Dedifferentiated amniotic fluid mesenchymal stem cell (primary cell): ENCODE results near the gene EML5.

Experiments used
- DNase-seq: peaks from one replicate; pipeline ENCODE4 v3.0.0-alpha.2; 2016; ENCODE audit errors: extremely low spot score

Gene EML5

DNA sequence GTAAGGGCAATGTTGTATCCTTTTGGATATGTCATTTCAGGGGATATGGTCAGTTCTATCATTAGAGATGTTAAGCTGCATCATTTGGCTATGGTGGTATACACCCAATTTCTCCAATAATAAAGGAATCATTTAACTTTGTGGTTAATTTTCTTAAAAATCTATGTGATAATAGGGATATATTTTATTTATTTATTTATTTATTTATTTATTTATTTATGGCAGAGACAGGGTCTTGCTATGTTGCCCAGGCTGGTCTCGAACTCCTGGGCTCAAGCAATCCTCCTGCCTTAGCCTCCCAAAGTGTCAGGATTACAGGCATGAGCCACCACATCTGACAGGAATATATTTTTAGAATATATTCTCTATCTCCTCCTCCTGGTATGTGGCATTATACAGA, 85.7 kb downstream of the EML5 start:
- DNase-seq = no peak

DNA sequence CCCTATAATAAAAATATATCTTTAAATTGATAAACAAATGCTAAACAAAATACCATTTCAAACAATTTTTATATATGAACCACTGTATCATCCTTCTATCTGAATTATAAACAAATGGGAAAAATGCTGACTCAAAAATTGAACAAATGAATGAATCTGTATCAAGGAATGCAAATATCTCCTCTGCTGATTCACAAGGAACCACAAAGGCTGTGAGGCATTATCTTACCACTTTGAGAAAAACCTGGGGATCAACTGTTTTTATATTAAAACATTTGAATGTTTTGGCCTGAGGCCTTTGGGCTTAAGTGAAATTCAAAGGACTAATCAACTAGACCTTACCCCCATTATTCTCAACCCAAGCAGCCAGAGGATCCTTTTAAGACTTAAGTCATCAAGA, 86.3 kb downstream of the EML5 start:
- DNase-seq = no peak

DNA sequence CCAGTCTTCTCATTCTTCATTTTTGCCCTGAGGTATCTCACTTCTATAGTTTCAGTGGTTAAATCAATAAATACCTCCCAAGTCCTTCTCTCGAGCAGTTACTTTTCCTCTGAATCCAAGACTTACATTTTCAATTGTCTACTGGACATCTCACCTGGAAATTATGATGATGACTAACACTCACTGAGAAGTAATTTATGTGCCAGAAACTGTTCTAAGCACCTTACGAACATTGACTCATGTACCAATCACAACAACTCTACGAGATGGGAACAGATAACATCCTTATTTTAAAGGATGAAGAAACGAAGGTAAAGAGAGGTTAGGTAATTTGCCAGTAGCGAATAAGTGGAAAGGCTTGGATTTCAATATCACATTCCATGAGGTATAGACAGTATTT, 94.1 kb downstream of the EML5 start:
- DNase-seq = no peak

DNA sequence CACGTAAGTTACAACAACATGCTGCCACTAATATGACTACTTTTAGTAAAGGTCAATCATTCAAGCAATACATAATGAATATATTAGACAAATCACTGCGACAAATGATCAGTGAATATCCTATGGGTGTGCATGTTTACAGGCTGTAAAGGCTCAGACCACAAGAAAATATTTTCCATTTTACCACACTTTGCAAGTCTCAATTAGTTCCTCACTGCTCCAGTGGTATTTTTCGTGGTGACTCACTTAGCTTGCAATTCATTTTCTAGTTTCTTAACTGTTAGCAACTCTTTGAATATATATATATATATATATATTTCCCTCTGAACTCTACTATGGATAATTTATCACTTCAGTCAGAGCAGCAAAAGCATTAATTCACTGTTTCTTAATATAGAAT, 96.9 kb downstream of the EML5 start:
- DNase-seq = no peak

DNA sequence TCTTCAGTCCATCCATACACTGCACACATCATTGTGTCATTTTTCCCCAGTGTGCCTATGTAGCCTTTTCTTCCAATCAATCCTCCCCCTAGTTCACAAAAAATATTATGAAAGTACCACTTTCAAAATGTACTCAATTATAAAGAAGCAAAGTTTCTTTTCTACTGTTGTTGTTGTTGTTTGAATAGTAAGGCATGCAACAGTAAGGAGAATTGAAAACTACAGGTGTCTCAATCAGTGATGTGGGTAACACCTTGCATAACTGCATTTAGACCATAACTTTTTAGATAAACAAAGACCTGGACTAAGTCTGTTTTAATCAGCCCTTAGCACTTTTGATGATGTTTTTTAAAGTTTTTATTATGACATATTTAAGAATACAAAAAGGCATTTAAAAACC, 104.4 kb downstream of the EML5 start:
- no peak for DNase-seq

DNA sequence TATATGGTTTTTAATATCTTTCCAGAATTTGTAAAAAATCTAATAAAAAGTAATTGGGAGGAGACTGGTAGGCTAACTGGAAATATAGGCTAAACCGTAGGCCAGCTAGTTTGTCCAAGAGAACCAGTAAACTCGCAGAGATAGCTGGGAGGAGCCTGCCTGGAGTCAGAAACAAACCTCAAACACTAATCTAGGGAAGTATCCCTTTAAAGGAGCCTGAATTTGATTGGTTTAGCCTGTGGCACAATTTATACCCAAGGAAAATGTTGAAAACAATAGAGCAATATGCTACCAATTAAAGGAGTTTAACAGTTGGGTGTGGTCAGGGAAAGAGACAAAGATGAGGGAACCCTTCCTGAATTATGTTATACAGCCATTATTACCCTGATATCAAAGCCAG, 109.6 kb downstream of the EML5 start:
- no peak for DNase-seq

DNA sequence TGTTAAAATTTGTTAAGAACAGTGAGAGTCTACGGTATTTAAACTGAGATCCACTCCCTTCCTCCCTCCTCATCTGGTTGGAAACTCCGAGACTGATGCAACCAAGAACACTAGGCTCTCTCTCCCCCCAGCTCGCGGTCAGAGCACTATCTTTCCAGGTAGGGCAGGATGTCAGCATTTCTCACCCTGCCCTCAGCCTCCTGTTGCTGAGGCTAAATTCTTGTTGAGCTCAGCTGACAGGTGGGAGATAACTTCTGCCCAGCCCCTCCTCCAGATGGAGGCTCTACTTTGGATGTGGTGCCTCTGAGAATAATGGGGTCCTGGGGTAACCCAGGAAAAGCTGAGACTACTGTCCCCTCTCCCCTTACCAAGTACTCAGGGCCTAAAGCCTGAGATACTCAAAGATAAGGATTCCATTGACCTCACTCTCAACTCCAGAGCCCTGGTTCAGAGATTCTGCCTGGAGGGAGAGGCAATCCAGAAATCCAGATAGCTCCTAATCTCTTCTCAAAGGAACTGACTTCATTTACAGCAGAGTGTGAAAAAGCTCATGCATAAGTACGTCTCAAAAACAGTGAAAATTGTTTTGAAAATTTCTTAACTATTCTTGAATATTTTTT, 110.1 kb downstream of the EML5 start:
- DNase-seq = no peak

DNA sequence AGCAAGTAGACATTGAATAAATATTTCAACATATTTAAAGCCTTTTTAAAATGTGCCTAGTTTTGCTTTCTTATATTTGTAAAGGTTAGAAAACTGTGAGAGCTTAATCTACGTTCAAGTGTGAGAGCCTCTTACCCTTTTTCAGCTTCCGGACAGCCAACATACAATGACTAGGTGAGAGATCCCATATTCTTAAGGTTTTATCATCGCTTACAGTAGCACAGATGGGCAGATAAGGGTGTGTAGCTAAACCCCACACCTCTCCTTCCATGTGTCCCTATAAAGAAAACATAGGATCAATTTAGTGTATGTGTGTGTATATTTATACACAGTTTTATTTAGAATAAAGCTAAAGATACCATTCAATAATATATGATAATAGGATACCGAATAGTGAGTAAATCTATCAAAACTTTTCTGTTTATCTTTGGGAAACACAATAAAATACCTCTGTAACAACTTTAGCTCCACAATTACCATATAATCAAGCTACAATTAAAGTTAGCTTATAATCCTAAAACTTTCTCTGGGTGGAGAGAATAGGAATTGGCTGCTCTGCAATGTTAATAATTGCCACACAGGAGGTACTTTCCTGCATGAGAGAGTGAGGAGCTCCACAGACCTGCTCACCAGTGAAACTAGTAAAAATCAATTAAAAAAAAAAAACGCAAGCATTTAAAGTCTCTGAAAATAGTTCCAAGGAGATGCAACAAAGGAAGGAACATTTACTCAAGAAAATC, 110.8 kb downstream of the EML5 start:
- no peak for DNase-seq

DNA sequence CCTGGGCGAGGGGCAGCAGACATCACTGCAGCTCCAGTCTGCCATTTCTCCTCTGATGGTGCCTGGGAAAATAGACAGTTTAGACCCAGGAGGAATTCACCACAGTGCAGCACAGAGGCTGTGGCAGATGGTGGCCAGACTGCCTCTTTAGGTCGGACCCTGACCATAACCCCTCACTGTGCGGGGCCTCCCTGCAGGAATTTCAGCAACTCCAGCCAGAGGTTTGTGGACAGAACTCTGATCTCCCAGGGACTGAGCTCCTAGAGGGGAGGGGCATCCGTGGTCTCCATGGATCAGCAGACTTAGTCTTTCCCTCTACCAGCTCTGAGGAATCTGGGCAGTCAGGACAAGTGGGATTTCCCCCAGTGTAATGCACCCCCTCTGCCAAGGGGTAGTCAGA, 123.4 kb downstream of the EML5 start:
- DNase-seq = no peak

DNA sequence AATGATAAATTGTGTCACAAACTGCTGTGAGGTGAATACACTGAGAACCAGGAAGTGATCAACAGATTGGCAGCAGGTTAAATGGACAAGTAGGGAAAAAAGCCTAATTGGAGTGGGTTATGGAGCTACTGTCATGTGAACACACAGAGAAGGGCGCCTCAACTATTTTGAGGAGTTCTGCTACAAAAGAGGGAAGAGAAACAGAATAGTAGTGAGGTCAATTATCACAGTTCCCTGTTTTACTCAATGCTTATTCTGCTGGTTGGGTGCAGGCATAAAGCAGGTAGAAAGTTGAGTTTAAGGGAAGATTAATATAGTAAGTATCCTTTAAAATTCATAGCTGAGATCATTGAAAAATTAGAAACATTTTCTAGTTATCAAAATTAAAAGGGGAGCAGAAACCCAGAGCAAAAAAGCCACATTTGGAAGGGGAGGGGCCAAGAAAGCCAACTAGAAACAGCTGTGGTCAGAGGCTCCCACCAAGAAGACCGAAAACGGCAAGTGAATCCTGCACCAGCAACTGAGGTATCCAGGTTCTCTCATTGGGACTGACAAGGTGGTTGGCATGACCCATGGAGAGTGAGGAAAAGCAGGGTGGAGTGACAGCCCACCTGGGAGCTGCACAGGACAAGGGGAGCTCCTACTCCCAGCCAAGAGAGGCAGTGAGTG, 124.2 kb downstream of the EML5 start:
- DNase-seq = no peak

DNA sequence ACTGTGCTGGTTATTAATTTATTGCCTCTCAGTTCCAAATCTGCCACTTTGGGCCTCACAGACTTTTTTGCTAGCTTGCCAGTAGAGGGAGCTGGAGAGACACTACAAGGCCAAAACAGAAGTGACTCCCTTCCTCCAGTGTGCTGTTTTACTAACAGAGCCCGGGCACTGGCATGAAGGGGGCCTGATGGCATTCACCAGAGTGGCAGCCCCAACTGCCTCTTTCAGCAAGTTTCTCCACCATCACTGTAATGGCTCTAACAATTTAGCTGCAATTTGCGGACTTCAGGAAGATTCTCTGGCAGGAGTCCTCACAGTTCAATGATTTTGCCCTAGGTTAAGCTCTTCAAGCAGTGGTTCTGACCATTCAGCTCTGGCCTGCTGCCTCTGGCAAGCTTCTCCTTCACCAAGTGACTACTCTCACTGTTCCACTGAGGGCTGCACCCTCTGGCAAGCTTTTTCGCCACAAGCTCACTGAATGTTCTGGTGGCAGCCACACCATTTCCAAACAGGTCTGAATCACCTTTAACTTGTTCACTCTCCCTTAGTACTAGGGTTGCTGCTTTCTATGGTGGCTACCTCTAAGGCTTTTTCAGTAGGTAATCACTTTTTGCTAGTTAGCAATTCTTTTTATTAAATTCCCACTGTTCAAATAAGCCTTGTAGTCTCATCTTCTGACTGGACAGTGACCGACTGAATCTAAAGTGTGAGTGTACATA, 125.0 kb downstream of the EML5 start:
- DNase-seq = peak; percentile 80

- DNase-seq = no peak
Observed at GRCh38 chr14:88660056-88660455, 132.7 kb downstream of the EML5 start.

DNA sequence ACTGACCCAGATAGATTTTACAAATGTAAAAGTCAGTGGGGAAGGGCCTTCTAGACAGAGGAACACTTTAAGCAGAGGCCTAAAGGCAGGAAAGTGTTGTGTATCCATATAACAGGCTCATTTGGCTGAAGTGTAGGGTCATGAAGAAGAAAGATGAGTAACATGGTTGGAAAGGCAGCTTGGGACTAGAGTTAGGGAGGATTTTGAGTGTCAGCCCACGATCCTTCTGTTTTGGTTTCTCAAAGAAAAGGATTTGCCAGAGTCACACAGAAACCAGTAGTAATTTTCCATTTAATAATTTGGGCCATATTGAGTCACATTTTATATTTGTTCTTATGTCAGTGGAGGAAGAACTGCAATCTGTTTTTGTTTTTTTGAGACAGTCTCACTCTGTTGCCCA, 153.5 kb downstream of the EML5 start:
- DNase-seq = no peak

GRCh38 chr14:88632512-88632911, 160.2 kb downstream of the EML5 start:
- no peak for DNase-seq

GRCh38 chr14:88631091-88631490, 161.7 kb downstream of the EML5 start:
- DNase-seq = no peak

DNA sequence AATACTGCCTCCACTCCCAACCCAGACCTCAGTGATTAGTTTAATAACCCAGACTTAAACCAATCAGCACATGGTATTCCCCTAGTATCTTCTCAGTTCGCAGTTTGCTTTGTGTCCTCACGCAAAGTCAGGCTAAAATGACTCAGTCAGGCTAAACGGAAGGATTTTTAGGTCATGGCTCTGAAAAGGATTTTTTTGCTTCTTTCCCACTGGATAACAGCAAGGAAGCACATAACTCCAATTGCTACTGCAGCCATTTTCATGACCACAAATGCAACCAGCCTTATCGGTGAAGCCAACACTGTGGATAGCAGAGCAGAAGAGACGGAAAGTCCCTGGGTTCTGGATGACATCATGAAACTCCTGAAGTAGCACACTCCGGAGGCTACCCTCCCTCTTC, 162.2 kb downstream of the EML5 start:
- peak; percentile 59 for DNase-seq

DNA sequence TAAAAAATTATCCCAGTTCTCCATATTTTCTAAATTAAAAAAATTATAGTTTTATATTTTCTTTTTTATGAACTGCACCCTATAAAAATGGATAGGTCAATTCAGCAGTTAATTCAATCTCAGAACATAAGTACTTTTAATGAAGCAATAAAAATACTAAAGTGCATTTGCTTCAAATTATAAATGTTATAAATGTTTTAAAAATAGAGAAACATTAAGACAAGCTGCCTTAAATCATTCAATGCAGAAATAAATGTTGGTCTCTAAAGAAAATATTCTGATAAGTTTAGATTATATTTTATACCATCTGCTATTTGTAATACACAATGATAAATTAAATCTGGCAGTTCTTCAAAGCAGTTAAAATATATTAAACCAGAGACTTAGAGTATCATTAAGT, 164.3 kb downstream of the EML5 start:
- no peak for DNase-seq

DNA sequence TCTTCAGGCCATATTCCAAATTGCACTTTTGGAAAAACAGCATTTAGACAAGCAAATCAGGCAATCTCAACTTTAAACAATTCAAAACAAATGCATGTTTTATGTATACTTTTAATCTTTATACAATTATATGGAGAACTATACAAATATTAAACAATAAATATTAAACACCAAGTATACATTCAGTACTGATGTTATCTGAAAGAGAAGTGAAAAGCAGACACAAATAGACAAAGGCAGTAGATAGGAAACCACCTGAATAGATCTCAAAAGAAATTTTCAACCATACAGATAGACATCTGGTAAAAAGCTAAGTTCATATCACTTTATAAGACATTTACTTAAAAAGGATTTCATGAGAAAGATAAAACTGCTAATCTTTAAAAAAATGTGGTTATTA, 164.7 kb downstream of the EML5 start:
- no peak for DNase-seq

GRCh38 chr14:88625671-88626070, 167.1 kb downstream of the EML5 start:
- DNase-seq = no peak

GRCh38 chr14:88621100-88621499, 171.7 kb downstream of the EML5 start:
- DNase-seq = no peak

- no peak for DNase-seq
Observed at GRCh38 chr14:88618476-88618875, 174.3 kb downstream of the EML5 start.

GRCh38 chr14:88617479-88617878, 175.3 kb downstream of the EML5 start:
- DNase-seq = no peak

DNA sequence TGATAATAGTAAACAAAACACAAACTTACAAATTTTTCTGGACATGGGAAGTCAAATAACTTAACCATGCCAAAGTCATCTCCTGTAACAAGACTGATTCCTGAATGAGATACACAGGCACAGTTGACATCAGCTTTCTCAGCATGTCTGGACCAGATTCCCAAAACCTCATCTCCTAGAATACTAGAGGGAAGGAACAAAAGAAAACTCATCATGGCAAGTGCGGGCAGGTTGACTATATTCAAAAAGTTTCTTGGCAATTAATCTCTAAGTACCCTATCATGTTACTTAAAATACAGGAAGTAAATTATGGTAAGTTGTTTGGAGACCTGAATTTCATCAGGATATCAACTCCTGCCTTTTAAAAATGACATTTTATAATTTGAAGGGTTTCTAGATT, 176.1 kb downstream of the EML5 start:
- DNase-seq = no peak
